ENCODE results near the gene CXCL5.

GRCh38 chr4:73952352-73952751 lies 46.1 kb downstream of the CXCL5 start:
- TF ChIP-seq POLR2AphosphoS5 (IDR thresholded peaks at IDR 0.05), result no peak
- no peak for TF ChIP-seq CTCF (IDR thresholded peaks at IDR 0.05)

Data from breast epithelium (tissue), 3 donors.